Measurements from ENCODE around the gene EXT2.

The EXT2 gene

GRCh38 chr11:44255406-44256071, 160.1 kb downstream of the EXT2 start:
- H4K20me1 ChIP-seq (ENCODE audit: insufficient read depth): no peaks in the 10 kb centered on the region
- no peak overlapping the region for H2AFZ ChIP-seq (ENCODE audit: low read depth)
- H3K9ac ChIP-seq: no peak overlapping the region
- no peak overlapping the region for H3K4me3 ChIP-seq (IDR thresholded peaks at IDR 0.05; ENCODE audit: insufficient read depth, low read depth, low read length)
- peaks cover 66% of the 10 kb centered on the region for H3K4me1 ChIP-seq (ENCODE audit: low read depth, poor library complexity, severe bottlenecking)
- H3K36me3 ChIP-seq (ENCODE audit: insufficient read depth): no peaks in the 10 kb centered on the region
- H3K27me3 ChIP-seq (ENCODE audit: insufficient read depth, low read depth): no peaks in the 10 kb centered on the region
- no peak overlapping the region; the same call in 1 of the 2 replicates for H3K4me2 ChIP-seq
- no peaks in the 10 kb centered on the region for H3K79me2 ChIP-seq (ENCODE audit: insufficient read depth, low read depth)
- no peak overlapping the region for H3K27ac ChIP-seq
- no peak for TF ChIP-seq CTCF (conservative IDR thresholded peaks at IDR 0.05; ENCODE audit: low read depth, low read length)

- H3K4me2 ChIP-seq: peak overlapping the region; percentile 64
- H4K20me1 ChIP-seq (ENCODE audit: insufficient read depth): no peaks in the 10 kb centered on the region
Observed at GRCh38 chr11:44256673-44257291, 161.3 kb downstream of the EXT2 start.

GRCh38 chr11:44257338-44258189, 162.1 kb downstream of the EXT2 start:
- peak overlapping the region; percentile 64 for H3K4me2 ChIP-seq
- H3K27ac ChIP-seq: peak overlapping the region; percentile 41
- no peak overlapping the region; the same call in 1 of the 2 replicates for H2AFZ ChIP-seq (ENCODE audit: low read depth)
- TF ChIP-seq CTCF (conservative IDR thresholded peaks at IDR 0.05; ENCODE audit: low read depth, low read length): no peak
- H3K36me3 ChIP-seq (ENCODE audit: insufficient read depth): no peaks in the 10 kb centered on the region
- H3K79me2 ChIP-seq (ENCODE audit: insufficient read depth, low read depth): no peaks in the 10 kb centered on the region
- peaks cover 75% of the 10 kb centered on the region for H3K4me1 ChIP-seq (ENCODE audit: low read depth, poor library complexity, severe bottlenecking)
- H3K9ac ChIP-seq: no peak overlapping the region; the same call in 1 of the 2 replicates
- no peaks in the 10 kb centered on the region for H3K27me3 ChIP-seq (ENCODE audit: insufficient read depth, low read depth)
- no peak overlapping the region for H3K4me3 ChIP-seq (IDR thresholded peaks at IDR 0.05; ENCODE audit: insufficient read depth, low read depth, low read length)
- H4K20me1 ChIP-seq (ENCODE audit: insufficient read depth): no peaks in the 10 kb centered on the region

More at GRCh38 chr11:44256673-44257291, 161.3 kb downstream of the EXT2 start:
- Histone ChIP-seq H3K9ac (no peak overlapping the region; the same call in 1 of the 2 replicates), H3K27ac (peak overlapping the region; percentile 41), H3K4me1 (ENCODE audit: low read depth, poor library complexity, severe bottlenecking) (peaks cover 71% of the 10 kb centered on the region), H3K4me3 (IDR thresholded peaks at IDR 0.05; ENCODE audit: insufficient read depth, low read depth, low read length) (no peak overlapping the region), H3K36me3 (ENCODE audit: insufficient read depth) (no peaks in the 10 kb centered on the region), H3K79me2 (ENCODE audit: insufficient read depth, low read depth) (no peaks in the 10 kb centered on the region), H2AFZ (ENCODE audit: low read depth) (no peak overlapping the region; the same call in 1 of the 2 replicates), H3K27me3 (ENCODE audit: insufficient read depth, low read depth) (no peaks in the 10 kb centered on the region)
- TF ChIP-seq CTCF (conservative IDR thresholded peaks at IDR 0.05; ENCODE audit: low read depth, low read length): no peak

- Histone ChIP-seq H3K4me3 (IDR thresholded peaks at IDR 0.05; ENCODE audit: insufficient read depth, low read depth, low read length) (no peak overlapping the region), H3K27ac (no peak overlapping the region), H3K4me1 (ENCODE audit: low read depth, poor library complexity, severe bottlenecking) (peaks cover 75% of the 10 kb centered on the region), H3K36me3 (ENCODE audit: insufficient read depth) (no peaks in the 10 kb centered on the region), H3K79me2 (ENCODE audit: insufficient read depth, low read depth) (no peaks in the 10 kb centered on the region), H3K9ac (no peak overlapping the region), H3K27me3 (ENCODE audit: insufficient read depth, low read depth) (no peaks in the 10 kb centered on the region), H2AFZ (ENCODE audit: low read depth) (no peak overlapping the region), H3K4me2 (peak overlapping the region; percentile 93; the same call in 1 of the 2 replicates), H4K20me1 (ENCODE audit: insufficient read depth) (no peaks in the 10 kb centered on the region)
- TF ChIP-seq CTCF (conservative IDR thresholded peaks at IDR 0.05; ENCODE audit: low read depth, low read length): no peak
Observed at GRCh38 chr11:44258190-44258489, 162.7 kb downstream of the EXT2 start.

All from KMS-11 (cell line).